NCI-H1048 (cell line): Measurements from ENCODE around the gene BSG.
"Not testable (repeated sequence)": the region's sequence is repeated elsewhere in the genome, so short reads cannot be mapped to it uniquely, and the experiment has no call there.

Experiments
- DNase-seq: peaks from one replicate; lab custom pipeline; 2025; lab: John Stamatoyannopoulos, UW

Gene BSG

DNA sequence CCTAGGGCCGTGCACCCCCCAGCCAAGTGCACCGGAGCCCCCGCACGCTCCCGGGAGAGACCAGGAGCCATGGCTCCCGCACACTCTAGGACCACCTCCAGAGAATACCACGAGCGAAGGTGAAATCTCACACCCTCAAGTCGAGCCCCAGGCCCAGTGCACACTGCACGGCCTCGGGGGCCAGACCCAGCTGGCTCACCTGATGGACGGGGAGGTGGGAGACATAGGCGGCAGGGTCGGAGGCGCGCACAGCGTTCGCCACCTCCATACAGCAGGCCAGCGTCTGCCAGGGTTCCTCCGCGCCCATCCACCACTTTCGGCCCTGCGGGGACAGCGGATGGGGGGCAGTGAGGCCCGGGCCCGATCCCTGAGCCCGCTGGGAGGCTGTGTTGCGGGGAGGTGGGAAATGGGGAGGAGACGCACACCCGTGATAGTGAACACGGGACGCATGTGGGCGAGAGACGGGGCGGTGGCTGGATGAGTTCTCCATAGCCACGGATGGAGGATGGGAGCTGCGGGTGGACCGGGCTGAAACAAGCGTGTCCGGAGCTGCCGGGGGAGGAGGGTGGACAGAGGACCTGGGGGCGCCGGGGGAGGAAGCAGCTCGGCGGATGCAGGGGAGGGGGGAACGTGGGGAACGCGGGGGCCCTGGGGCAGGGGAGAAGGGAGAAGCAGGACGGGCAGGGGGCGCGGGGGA, 47.9 kb downstream of the BSG start:
- no peak for DNase-seq

DNA sequence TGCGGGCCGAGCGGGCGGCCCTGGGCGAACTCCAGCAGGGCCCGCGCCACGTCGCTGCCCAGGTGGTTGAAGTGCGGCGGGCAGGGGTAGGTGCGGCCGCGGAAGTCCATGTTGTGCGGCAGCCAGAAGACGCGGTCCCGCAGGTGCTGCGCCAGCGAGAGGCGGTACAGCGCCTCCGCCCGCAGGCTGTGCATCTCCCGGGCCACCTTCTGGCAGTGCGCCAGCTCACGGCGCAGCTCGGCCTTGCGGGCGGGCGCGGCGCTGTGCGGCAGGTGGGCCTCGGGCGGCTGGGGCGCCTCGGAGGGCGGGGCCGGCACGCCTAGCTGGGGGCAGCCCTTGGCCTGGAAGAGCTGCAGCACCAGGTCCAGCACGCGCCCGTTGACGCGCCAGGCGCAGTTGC, 48.8 kb downstream of the BSG start:
- not testable (repeated sequence) for DNase-seq

DNA sequence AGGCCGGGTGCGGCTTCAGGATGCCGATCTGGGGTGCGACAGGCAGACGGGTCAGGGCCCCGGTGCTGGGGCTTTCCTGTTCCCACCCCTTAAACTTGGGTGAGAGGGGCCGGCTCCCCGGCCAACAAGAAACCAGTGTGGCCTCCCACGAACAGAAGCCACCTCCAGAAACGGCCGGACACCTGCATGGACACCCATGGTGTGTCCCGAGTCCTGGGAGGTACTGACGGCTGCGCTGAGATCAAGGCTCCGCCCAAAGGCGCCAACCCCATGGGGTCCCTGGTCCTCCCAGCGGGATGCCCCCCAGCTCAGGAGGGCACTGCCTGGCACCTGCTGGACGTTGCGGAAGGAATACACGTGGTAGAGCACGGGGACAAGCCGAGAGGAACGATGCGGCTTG, 49.4 kb downstream of the BSG start:
- no peak for DNase-seq

GRCh38 chr19:622666-623065, 50.3 kb downstream of the BSG start:
- no peak for DNase-seq

- no peak for DNase-seq
These were observed 51.0 kb downstream of the BSG start for GRCh38 chr19:623175-623916.

DNA sequence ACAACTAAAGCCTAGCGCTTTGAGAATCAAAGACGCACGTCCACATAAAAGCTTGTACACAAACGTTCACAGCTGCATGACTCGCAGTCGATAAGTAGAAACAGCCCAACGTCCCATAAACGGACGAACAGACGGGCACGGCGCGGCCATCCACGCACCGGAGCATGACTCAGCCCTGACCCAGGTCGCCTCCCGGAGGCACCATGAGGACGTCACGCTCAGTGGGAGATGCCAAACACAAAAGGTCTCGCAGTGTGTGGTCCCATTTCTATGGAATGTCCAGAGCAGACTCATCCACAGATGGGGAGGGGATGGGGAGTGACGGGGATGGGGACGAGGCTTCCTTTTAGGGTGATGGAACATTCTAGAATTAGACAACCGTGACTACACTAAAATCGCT, 51.6 kb downstream of the BSG start:
- DNase-seq, result no peak

DNA sequence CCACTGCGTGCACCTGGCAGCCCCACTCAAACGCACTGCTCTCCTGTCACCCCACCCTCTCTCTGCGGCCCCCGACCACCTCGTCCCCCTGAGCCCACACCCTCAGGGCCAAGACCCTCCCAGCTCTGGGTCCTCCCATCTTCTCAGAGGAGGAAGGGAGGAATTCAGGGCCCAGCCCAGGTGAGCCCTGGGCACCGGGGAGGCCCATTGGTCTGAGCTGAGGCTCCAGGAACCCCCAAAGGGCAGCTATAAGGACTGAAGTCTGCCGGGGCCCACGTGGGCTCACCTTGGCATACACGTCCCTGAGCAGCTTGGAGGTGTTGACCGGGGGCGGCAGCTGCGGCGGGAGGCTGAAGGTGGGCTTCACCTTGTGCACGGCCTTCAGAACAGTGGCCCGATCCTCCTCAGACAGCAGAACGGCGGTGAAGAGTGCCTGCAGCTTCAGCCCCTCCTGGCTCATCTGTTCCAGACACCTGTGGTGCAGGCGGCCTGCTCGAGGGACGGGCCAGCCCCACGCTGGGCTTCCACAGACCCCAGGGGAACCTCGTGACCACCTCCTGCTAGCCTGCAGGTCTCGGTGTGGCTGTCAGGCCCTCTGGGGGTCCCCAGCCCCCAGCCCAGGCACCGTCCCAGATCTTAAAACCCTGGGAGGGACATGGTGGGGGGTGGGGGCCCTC, 52.2 kb downstream of the BSG start:
- DNase-seq, result no peak

DNA sequence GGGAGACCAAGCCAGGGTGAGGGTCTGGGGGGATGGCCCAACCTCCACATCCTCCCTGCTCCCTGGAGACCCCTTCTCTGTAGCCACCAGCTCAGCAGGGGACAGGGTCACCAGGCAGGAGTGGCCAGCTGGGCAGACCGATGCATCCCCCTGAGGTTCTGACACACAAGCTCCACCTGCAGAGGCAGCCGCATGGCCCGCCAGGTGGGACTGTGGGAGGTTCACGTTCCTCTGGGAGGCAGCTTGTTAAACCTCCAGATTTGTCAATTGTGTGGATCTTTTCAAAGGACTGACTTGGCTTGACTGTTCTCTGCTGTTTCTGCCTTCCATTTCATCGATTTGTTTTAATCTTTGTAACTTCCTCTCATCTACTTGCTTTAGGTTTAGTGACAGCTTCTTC, 52.9 kb downstream of the BSG start:
- DNase-seq, result no peak

DNA sequence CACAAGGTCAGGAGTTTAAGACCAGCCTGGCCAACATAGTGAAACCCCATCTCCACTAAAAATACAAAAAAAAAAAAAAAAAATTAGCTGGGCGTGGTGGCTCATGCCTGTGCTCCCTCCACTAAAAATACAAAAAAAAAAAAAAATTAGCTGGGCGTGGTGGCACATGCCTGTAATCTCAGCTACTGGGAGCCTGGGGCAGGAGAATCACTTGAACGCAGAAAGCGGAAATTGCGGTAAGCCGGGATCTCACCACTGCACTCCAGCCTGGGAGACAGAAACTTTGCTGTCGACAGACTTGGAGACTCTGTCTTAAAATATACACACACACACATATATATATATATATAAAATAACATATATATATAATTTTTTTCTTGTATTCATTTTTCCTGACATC, 54.2 kb downstream of the BSG start:
- DNase-seq, result not testable (repeated sequence)

- no peak for DNase-seq
These were observed 55.8 kb downstream of the BSG start for GRCh38 chr19:628168-628567.

DNA sequence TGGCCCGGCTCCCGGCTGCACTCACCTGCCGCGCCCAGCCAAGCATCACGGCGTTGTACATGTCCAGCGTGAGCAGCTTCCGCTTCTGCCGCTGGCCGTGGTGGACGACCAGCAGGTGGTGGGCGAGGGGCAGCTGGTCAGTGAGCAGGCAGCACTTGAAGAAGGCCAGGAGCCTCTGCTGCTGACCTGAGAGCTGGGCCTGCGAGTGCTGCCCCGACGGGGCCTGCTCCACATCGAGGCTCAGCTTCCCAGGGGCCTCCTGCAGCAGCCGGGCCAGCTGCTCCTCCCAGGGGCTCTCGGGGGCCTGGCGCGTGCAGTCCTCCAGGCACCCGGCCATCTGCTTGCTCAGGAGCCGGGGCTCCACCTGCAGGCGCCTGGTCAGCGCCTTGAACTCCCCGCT, 57.1 kb downstream of the BSG start:
- not testable (repeated sequence) for DNase-seq

GRCh38 chr19:629961-630714, 57.7 kb downstream of the BSG start:
- DNase-seq, result no peak

- DNase-seq, result peak; percentile 2
These were observed 60.2 kb downstream of the BSG start for GRCh38 chr19:632579-633067.
